HEK293 (cell line): ENCODE results near the gene MTHFD1L.

Experiments used
- CTCF ChIA-PET: fragments of 350-600 bp; formaldehyde crosslinking; extraction: SDS; loops from one replicate; lab custom pipeline; 2021; ENCODE audit warnings: antibody characterized with exemption; lab: Yijun Ruan, JAX
- POLR2A ChIA-PET: fragments of 300-600 bp; formaldehyde crosslinking; extraction: SDS; loops from one replicate; lab custom pipeline; 2020; ENCODE audit warnings: antibody characterized with exemption, inconsistent platforms; lab: Yijun Ruan, JAX
- H3K27ac ChIP-seq: fragments of 200-500 bp; sonication (Bioruptor generic); 2 replicates; pipeline ENCODE4 v1.5.1; 2014; ENCODE audit warnings: low read depth, low read length, control low read depth, inconsistent platforms; ENCODE audit errors: extremely low read depth
- H3K36me3 ChIP-seq, 2 experiments: fragments of 200-500 bp in 1 of 2; sonication (Bioruptor generic) in 1 of 2; 1 replicate in 1 of 2; 2 replicates in 1 of 2; pipeline ENCODE4 v1.5.1; 2014 to 2017; ENCODE audit warnings: inconsistent platforms in 2 of 2, low read length in 2 of 2; ENCODE audit not compliant: control insufficient read depth in 2 of 2, insufficient read depth in 1 of 2
- H3K4me1 ChIP-seq: fragments of 200-500 bp; sonication (Bioruptor generic); 2 replicates; pipeline ENCODE4 v1.5.1; 2014; ENCODE audit warnings: mild to moderate bottlenecking, low read length, inconsistent platforms; ENCODE audit not compliant: control insufficient read depth, insufficient read depth
- H3K4me3 ChIP-seq: 2 replicates; pipeline ENCODE4 v1.5.1; 2011; ENCODE audit warnings: low read depth, mild to moderate bottlenecking, control low read depth, low read length, moderate library complexity
- H3K9me3 ChIP-seq: fragments of 200-500 bp; sonication (Bioruptor generic); 2 replicates; pipeline ENCODE4 v1.5.1; 2014; ENCODE audit warnings: low read depth, low read length, inconsistent platforms; ENCODE audit not compliant: control insufficient read depth, insufficient read depth
- BCL6B ChIP-seq: fragments of 450-650 bp; formaldehyde crosslinking; IDR thresholded peaks from 2 replicates; pipeline ENCODE4 v1.5.1; 2017; ENCODE audit warnings: missing biosample characterization, missing genetic modification characterization
- GLIS2 ChIP-seq: fragments of 450-650 bp; formaldehyde crosslinking; IDR thresholded peaks from 2 replicates; pipeline ENCODE4 v1.5.1; 2016; ENCODE audit warnings: missing biosample characterization, missing genetic modification characterization
- SALL2 ChIP-seq: fragments of 450-650 bp; formaldehyde crosslinking; IDR thresholded peaks from 2 replicates; pipeline ENCODE4 v1.5.0; 2017; ENCODE audit warnings: missing biosample characterization, mild to moderate bottlenecking, missing genetic modification characterization, borderline replicate concordance
- TSHZ1 ChIP-seq: fragments of 450-650 bp; formaldehyde crosslinking; IDR thresholded peaks from 2 replicates; pipeline ENCODE4 v1.5.1; 2016; ENCODE audit warnings: missing biosample characterization, missing genetic modification characterization, borderline replicate concordance
- YY1 ChIP-seq: fragments of 450-650 bp; formaldehyde crosslinking; IDR thresholded peaks from 2 replicates; pipeline ENCODE4 v1.5.1; 2018; ENCODE audit warnings: missing biosample characterization, missing genetic modification characterization
- ZBTB26 ChIP-seq: fragments of 450-650 bp; formaldehyde crosslinking; optimal IDR thresholded peaks from 2 replicates; pipeline ENCODE3; 2016; ENCODE audit warnings: missing biosample characterization, mild to moderate bottlenecking, missing genetic modification characterization
- ZFP37 ChIP-seq: fragments of 450-650 bp; formaldehyde crosslinking; IDR thresholded peaks from 2 replicates; pipeline ENCODE4 v1.5.1; 2016; ENCODE audit warnings: missing biosample characterization, missing genetic modification characterization
- ZNF140 ChIP-seq: fragments of 450-650 bp; formaldehyde crosslinking; IDR thresholded peaks from 2 replicates; pipeline ENCODE4 v1.5.1; 2016; ENCODE audit warnings: missing biosample characterization, missing genetic modification characterization
- ZNF239 ChIP-seq: fragments of 450-650 bp; formaldehyde crosslinking; IDR thresholded peaks from 2 replicates; pipeline ENCODE4 v1.5.1; 2016; ENCODE audit warnings: missing biosample characterization, missing genetic modification characterization
- ZNF549 ChIP-seq: fragments of 450-650 bp; IDR thresholded peaks from 2 replicates; pipeline ENCODE4 v1.5.1; 2018; ENCODE audit warnings: missing biosample characterization, missing genetic modification characterization, mild to moderate bottlenecking, inconsistent platforms, moderate library complexity
- ZNF580 ChIP-seq: fragments of 450-650 bp; formaldehyde crosslinking; IDR thresholded peaks from 2 replicates; pipeline ENCODE4 v1.5.1; 2016; ENCODE audit warnings: missing biosample characterization, missing genetic modification characterization
- ZNF658 ChIP-seq: fragments of 450-650 bp; formaldehyde crosslinking; IDR thresholded peaks from 2 replicates; pipeline ENCODE4; 2016; ENCODE audit warnings: missing biosample characterization, missing genetic modification characterization
- ZNF660 ChIP-seq: fragments of 450-650 bp; IDR thresholded peaks from 2 replicates; pipeline ENCODE4 v1.5.1; 2018; ENCODE audit warnings: missing biosample characterization, mild to moderate bottlenecking, missing genetic modification characterization
- ZNF776 ChIP-seq: fragments of 450-650 bp; formaldehyde crosslinking; IDR thresholded peaks from 2 replicates; pipeline ENCODE4 v1.5.0; 2017; ENCODE audit warnings: missing biosample characterization, missing genetic modification characterization, borderline replicate concordance
- ZNF792 ChIP-seq: fragments of 450-650 bp; formaldehyde crosslinking; IDR thresholded peaks from 2 replicates; pipeline ENCODE4 v1.5.1; 2016; ENCODE audit warnings: missing biosample characterization, missing genetic modification characterization

The MTHFD1L gene

GRCh38 chr6:150937132-150937906 lies 71.8 kb downstream of the MTHFD1L start:
- ChIA-PET CTCF (no interaction called here), POLR2A (no interaction called here)
- Histone ChIP-seq H3K9me3 (no peaks in the 10 kb centered on the region), H3K27ac (no peak overlapping the region), H3K4me1 (no peaks in the 10 kb centered on the region), H3K4me3 (no peak overlapping the region), H3K36me3 (peaks cover 0 to 38% of the 10 kb centered on the region in 2 experiments; a peak in 2 of 3 replicates)
- TF ChIP-seq ZFP37 (tag by site-specific recombination) (no peak), ZNF792 (tag by site-specific recombination) (no peak), ZNF140 (tag by site-specific recombination) (no peak), TSHZ1 (no peak), GLIS2 (tag by site-specific recombination) (no peak), ZNF660 (no peak), ZNF239 (tag by site-specific recombination) (no peak), ZNF776 (tag by site-specific recombination) (no peak), ZNF658 (tag by site-specific recombination) (no peak), ZBTB26 (tag by site-specific recombination) (no peak), BCL6B (tag by site-specific recombination) (no peak), YY1 (tag by site-specific recombination) (no peak), ZNF580 (no peak), SALL2 (no peak)

- no peaks in the 10 kb centered on the region for H3K9me3 ChIP-seq
- CTCF ChIA-PET: interaction anchor here (0.8 kb wide), 1 partner anchor 75 kb away, joined by 3 read pairs; no protein-coding TSS in a partner anchor
- H3K4me3 ChIP-seq: no peak overlapping the region
- H3K27ac ChIP-seq: no peak overlapping the region
- TF ChIP-seq ZNF658 (tag by site-specific recombination) (no peak), ZNF549 (tag by site-specific recombination) (no peak), GLIS2 (tag by site-specific recombination) (no peak)
- TF ChIP-seq, all 188 proteins: peak for 0
- POLR2A ChIA-PET: no interaction called here
- Histone ChIP-seq H3K36me3 (peaks cover 6 to 33% of the 10 kb centered on the region in 2 experiments; a peak in 2 of 3 replicates), H3K4me1 (no peaks in the 10 kb centered on the region)
Observed at GRCh38 chr6:150939399-150939798, 73.9 kb downstream of the MTHFD1L start.
